Ramos (cell line): Measurements from ENCODE around the gene DTYMK.
"Not testable (repeated sequence)": the region's sequence is repeated elsewhere in the genome, so short reads cannot be mapped to it uniquely, and the experiment has no call there.

Source experiments
- in situ Hi-C: fragments of 300-500 bp; cut with MboI; formaldehyde crosslinking; loops from one replicate; pipeline ENCODE4 v1.14.3; 2022; ENCODE audit warnings: low sequenced_read_pairs; ENCODE audit not compliant: unreplicated experiment

Gene DTYMK

DNA sequence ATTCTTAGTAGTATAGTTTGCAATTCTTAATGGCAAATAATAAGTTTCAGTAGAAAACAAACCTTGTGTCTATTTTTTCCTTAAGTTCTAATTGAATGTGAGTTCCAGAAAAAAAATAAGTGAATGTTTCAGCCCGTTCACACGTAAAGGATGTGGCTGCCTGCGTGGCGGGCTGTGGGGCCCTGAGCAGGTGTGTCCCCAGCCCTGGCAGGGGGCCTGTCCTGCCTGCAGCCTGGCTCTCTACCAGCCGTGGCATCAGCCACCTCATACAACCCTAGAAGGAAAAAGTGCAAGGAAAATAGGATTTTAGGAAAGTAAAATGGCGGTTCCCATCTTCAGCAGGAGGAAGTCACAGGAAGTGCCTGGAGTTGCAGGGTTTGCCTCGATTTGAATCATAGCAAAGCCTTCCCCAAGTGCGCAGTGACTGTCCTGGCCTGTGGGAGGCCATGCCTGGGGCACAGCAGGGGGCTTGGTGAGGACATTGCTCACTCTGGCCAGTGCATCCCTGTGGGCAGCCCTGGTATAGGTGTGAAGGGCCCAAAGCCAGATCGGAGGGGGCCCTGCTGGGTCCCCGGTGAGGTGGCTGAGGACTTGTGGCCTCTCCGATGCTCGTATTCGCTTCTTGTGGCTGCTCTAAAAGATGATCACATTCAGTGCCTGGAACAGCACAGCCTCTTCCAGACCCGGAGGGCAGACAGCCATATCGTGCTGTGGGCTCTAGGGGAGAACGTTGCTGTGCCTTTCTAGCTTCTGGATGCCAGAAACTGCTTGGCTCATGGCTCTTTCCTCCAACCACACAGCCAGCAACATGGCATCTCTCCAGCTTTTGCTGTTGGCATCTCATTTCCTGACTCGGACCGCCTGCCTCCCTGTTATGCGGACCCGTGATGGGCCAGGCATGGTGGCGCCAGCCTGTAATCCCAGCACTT lies 12.6 kb downstream of the DTYMK start:
- in situ Hi-C loops = no loop called here

DNA sequence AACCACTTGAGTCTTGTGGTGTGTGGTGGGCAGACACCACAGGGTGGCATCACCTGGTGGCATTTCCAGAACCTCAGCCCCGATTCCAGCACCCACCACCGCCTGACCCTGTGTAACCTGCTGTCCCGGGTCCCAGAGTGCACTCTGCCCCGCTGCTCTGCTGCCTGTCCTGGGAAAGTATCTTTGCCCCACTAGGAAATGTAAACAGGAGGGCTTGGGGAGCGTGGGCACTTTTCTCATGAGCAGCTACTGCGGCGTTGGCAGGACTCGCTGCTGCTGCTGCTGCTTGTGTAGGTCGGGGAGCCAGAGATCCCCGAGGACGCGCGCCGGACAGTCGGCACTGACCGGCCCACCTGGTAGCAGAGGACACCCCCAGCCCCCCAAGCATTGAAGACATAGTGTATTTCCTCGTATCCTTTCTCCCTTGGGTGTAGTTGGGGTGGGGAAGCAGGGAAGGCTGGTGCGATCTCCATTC lies 13.4 kb downstream of the DTYMK start:
- in situ Hi-C loops = no loop called here

GRCh38 chr2:241672243-241673188 lies 14.1 kb downstream of the DTYMK start:
- in situ Hi-C loops = no loop called here

- in situ Hi-C loops = no loop called here
These were observed 15.0 kb downstream of the DTYMK start for GRCh38 chr2:241671457-241672240.

DNA sequence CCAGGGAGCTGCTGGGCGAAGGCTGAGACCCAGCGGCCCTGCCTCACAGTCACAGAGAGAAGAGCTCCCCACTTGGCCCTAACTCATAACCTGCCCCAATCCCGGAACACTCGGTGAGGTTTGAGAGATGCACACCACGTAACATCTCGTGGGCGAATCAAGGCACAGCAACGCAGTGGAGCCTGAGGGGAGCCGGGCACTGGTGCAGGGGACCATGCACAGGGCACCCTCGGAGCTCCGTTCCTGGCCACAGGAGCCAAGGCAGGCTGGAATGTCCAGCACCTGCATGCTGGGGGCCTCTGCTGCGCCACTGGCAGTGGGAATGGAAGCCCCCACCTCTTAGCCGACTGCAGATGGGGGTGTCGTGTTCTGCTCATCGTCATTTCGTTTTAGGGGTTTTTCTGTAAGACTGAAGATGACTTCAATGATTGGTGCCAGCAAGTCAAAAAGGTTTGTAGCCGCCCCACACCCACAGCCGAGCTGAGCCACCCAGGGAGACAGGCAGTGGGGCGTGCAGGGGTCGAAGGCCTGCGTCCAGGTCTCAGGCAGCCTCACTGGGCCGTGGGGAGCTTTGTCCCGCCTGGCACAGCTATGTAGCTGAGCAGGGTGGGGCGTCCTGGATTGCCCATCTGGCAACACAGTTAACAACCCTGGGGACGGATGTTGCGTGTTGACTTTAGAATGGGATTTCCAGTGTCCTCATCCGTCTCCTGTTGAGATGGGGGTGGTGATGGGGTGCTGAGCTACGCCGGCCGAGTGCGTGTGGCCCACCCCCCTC lies 16.1 kb downstream of the DTYMK start:
- in situ Hi-C loops = no loop called here

DNA sequence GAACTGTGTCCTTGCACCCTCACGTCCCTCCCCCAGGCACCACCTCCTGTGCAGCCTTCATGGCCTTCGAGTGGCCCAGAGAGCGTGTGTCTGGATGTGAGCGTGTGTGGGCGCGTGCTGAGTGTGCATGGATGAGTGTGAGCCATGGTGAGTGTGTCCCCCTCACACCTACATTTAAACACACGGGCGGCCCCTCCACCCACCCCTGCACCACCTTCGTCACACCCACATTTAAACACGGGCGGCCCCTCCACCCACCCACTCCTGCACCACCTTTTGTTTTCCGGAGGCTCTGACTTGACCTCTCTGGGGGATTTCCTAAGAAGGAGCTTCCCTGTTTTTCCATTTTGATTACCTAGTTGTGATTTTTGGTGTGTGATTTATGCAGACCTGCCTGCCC lies 17.8 kb downstream of the DTYMK start:
- in situ Hi-C loops = no loop called here

- in situ Hi-C loops = no loop called here
These were observed 18.3 kb downstream of the DTYMK start for GRCh38 chr2:241668354-241668753.

DNA sequence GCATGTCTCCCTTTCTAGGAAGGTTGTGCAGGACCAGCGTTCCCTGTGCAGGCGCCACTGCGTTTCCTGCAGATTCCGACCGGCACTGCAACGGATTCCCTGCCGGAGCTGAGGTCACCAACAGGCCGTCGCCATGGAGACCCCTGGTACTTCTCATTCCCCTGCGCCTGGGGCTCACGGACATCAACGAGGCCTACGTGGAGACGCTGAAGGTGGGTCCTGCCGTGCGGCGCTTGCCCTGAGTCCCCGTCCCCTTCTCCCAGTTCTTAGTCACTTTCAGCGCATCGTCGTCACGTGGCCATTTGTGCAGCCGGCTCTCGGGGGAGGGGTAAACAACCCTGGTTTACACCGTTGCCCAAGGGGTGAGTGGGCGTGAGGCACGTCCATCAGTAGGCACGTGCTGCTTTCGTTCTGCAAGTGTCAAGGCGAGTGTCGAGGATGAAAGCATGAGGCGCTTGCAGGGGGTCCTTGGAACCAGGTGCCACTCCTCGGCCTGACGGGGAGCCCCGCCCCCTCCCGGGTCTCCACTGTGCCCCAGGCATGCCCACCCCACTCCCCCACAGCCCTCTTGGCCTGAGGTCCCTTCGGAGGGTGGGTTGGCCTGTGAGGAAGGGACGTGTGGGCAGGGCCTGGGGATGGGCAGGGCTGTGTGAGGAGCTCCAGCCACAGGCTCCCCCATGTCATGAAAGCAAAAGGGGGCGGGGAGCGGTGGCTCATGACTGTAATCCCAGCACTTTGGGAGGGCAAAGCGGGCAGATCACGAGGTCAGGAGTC lies 19.8 kb downstream of the DTYMK start:
- in situ Hi-C loops = no loop called here

GRCh38 chr2:241665731-241666440 lies 20.7 kb downstream of the DTYMK start:
- in situ Hi-C loops = no loop called here

GRCh38 chr2:241662731-241663130 lies 23.9 kb downstream of the DTYMK start:
- in situ Hi-C loops = not testable (repeated sequence)

DNA sequence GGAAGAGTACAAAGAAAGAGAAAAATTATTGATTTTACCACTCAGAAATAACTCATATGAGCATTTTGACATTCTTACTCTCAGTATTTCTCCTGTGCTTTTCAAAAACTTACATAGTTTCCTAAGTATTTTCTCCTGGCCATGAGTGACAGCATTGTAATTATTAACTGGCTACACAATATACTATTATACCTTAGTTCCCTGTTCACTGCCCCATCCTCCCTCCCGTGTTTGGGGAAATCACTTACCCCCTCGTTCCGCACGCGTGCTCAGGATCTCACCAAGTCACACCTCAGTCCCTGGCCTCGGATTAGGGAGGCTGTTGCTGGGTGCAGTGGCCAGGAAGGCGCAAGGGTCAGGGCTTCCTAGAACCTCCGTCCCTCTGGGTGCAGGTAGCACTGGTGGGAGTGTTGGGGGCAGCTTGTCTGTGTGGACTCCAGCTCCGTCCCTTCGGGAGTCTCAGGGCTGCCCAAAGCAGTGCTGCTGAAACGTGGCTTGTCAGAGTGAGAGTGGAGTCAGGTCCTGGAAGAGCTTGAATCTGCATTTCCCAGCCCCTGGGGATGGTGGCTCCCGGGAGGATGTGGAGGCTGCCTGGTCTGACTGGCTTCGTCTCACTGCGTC lies 25.9 kb downstream of the DTYMK start:
- in situ Hi-C loops = no loop called here

- in situ Hi-C loops = no loop called here
These were observed 27.4 kb downstream of the DTYMK start for GRCh38 chr2:241659150-241659739.

DNA sequence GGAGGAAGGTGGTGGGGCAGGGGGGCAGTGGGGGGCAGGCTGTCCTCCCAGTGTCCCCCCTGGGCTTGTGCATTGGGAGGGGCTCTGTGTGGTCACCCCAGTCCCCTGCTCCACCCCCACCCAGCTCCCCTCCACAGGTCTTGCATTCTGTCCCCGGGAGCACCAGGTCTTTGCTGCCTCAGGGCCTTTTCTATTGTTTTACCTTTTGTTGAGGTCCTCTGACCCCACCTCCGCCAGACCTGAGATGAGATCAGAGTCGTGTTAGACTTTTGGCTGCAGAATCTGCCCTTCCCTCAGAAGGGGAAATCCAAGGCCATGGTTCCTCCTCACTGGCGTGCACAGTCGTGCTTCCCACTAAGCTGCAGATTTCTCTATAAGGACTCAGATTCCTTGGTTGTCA lies 28.3 kb downstream of the DTYMK start:
- in situ Hi-C loops = no loop called here

- in situ Hi-C loops = no loop called here
These were observed 28.8 kb downstream of the DTYMK start for GRCh38 chr2:241657786-241658254.

- in situ Hi-C loops = no loop called here
These were observed 30.3 kb downstream of the DTYMK start for GRCh38 chr2:241656190-241656741.

- in situ Hi-C loops = no loop called here
These were observed 31.0 kb downstream of the DTYMK start for GRCh38 chr2:241655516-241656189.
